Hippocampal formation (tissue), 2 donors: ENCODE results near the gene AANAT.

ENCODE experiments used
- DNase-seq, 2 donors: peaks; one replicate each; lab custom pipeline; 2025; lab: John Stamatoyannopoulos, UW

The AANAT gene

GRCh38 chr17:76467366-76467765 lies at the start of gene AANAT:
TSS of gene AANAT (plus strand) at chr17:76467603. CDS start at chr17:76468747, 1,144 bp downstream.
- no peak for DNase-seq

DNA sequence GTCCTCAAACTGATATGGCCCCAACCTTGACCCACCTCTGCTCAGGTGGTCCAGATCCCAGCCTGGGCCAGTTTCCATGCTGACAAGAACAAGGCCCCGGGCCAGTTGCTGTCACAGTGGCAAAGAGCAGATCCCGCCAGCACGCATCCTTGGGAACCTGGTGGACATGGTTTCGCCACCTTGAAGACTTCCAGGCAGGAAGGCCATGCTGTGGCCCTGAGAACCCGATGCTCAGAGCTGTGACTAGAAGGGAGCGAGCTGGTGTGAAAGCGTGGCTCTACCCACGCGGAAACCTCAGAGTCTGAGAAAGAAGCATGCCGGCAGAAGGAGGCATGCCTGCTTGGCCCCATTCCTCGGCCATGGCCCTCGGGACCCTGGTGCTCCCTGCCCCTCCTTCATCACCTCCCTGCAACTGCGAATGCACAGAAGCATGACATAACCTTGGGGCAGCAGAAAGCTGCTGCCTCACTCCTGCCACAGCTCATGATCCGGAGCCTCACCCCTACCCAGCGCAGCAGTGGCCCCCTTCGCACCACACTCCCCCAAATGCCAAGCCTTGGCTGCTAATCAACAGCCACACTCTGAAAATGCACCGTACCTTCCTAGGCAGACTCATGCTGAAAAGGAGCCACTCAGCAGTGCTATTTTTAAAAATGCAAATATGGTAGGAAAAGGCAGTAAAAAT lies 47.7 kb upstream of the AANAT start:
- DNase-seq: no peak

- DNase-seq: no peak
Observed at GRCh38 chr17:76420356-76421043, 46.9 kb upstream of the AANAT start.

DNA sequence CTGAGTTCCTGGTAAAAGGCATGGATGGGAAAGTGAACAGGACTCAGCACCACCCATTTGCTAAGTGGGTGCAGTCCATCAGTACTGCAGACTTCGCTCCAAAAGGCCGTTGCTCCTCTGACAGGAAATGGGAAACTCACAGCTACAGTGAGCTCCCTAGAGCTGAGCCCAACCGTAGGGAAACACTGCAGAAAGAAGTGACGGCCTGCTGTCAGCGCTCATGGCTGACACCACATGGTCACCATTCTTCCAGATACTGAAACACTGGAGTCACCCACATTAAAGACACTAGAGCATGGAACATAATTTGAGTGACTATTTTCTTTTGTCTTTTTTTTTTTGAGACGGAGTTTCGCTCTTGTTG lies 46.4 kb upstream of the AANAT start:
- DNase-seq: no peak

DNA sequence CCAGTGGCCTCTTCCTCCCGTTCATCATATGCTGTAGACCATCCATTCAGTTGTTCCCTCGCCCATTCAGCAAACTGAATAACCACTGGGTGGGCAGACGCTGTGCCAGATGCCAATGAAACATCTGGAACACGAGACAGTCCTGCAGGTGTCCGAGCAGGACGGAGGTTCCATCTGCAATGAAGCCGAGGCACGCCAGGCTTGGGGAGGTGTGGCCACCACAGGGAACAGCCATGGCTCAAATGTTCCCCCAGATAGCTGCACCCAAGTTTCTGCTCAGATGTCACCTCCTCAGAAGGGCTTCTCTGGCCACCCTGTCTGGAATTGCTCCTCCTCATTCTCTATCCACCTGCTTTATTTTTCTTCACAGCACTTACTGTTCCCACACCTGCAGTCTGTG lies 45.0 kb upstream of the AANAT start:
- DNase-seq: no peak

GRCh38 chr17:76422860-76423259 lies 44.5 kb upstream of the AANAT start:
- DNase-seq: no peak

DNA sequence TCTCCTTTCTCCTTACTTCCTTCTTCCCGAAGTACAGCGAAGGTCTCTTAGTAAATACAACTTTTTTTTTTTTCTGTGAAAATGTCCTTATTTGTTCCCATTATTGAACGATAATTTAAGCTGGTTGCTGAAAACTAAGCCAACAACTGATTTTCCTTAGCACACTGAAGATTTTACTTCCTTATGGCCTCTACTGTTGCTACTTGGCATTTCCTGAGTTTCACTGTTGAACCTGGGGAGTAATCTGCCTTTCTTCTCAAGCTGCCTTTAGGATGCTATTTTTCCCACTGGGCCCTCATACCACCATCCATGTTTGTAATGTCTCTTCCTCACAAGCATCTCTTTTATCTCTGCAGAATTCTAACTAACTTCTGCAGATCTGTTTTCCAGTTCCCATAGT lies 40.5 kb upstream of the AANAT start:
- no peak for DNase-seq

- DNase-seq: no peak
Observed at GRCh38 chr17:76427501-76428231, 39.7 kb upstream of the AANAT start.

- no peak for DNase-seq
Observed at GRCh38 chr17:76428511-76428910, 38.9 kb upstream of the AANAT start.

- DNase-seq: no peak
Observed at GRCh38 chr17:76431509-76431908, 35.9 kb upstream of the AANAT start.

DNA sequence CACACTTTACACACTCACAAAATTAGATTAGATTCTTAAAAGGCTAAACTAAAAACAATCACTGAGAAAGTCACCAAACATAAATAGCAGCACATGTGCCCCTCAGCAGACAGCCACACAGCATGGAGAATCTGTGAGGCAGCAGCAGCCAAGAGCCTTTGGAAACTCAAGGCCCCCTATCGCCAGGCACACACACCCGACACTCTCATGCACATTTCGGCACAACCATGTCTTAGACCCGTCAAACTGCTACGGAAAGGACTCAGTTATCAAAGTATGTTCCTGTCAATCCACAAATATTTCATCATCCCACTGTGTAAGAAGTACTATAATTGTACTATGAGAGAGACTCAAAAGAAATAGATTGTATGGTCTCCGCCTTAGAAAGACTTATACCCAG lies 35.4 kb upstream of the AANAT start:
- no peak for DNase-seq

- no peak for DNase-seq
Observed at GRCh38 chr17:76432712-76433336, 34.6 kb upstream of the AANAT start.

DNA sequence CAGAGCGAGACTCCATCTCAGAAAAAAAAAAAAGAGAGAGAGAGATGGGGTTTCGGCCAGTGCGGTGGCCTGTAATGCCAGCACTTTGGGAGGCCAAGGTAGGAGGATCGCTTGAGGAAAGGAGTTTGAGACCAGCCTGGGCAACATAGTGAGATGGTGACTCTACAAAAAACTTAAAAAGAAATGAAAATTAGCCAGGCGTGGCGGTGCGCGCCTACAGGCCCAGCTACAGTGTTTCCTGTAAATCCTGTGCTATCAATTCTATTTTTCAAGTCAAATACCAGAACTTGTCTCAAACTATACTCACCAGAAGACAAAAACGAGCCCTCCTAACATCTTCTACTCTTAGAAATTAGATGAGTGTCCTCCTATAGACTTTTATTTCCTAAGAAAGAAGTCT lies 33.7 kb upstream of the AANAT start:
- no peak for DNase-seq

GRCh38 chr17:76434870-76435269 lies 32.5 kb upstream of the AANAT start:
- DNase-seq: no peak

DNA sequence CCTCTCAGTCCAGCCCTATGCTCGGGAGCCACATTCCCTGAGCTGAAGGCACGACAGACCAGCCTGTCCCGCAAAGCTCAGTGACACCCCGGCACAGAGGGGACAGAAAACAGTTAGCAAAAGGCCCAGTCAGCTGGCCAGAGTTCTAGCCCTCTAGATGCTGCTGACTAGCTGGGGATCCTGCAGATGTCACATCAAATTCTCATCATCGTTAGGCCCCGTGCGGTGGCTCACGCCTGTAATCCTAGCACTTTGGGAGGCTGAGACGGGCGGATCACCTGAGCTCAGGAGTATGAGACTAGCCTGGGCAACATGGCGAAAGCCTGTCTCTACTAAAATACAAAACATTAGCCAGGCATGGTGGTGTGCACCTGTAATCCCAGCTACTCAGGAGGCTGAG lies 31.7 kb upstream of the AANAT start:
- DNase-seq: no peak

DNA sequence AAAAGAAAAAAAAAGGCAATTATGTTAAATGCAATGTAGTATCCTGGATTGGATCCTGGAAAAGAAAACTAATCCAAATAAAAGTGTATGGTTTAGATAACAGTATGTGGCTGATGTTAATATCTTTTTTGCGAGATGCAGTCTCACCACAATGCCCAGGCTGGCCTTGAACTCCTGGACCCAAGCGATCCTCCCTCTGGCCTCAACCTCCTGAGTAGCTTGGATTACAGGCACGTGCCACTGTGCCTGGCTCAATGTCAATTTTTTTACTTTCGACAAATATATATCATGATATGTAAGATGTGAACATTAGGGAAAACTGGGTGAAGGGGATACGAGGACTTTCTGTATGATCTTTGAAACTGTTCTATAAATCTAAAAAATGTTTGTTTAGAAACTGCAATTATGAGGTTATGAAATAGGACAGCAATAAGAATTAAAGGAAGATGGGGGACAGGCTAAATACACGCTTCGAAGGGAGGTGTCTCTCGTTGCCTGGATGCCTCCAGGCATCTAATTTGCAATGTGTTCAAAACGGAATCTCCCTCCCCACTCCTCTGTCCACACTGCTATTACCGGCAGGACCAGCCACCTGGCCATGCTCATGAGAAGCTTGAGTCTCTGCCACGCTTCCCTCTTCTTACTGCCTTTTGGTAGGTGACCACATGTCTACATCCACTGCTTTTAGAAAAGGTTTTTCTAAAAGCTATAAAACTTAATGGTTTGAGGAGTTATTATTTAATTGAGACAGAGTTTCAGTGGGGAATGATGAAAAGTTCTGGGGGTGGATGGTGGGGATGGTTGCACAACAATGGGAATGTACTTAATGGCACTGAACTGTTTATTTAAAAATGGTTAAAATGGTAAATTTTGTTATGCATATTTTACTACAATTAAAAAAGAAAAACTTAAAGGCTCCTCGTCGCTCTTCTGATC lies 29.7 kb upstream of the AANAT start:
- no peak for DNase-seq

DNA sequence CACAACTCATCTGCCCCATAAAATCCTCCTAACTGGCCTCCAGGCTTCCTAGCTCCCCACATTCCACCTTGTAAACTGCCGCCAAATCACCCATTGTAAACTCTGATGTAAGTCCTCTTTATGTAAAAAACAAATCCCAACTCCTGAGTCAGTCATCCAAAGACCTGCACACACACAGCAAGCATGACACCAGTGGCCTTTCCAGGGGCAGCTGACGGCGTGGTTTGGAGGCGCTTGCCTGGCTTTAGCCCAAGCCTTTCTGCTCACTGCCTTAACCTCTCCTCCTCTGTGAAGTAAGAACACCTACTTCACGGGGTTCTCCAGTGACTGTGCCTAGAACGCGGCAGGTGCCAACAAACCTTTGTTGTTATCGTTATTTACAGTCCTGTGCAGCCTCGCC lies 28.5 kb upstream of the AANAT start:
- no peak for DNase-seq

DNA sequence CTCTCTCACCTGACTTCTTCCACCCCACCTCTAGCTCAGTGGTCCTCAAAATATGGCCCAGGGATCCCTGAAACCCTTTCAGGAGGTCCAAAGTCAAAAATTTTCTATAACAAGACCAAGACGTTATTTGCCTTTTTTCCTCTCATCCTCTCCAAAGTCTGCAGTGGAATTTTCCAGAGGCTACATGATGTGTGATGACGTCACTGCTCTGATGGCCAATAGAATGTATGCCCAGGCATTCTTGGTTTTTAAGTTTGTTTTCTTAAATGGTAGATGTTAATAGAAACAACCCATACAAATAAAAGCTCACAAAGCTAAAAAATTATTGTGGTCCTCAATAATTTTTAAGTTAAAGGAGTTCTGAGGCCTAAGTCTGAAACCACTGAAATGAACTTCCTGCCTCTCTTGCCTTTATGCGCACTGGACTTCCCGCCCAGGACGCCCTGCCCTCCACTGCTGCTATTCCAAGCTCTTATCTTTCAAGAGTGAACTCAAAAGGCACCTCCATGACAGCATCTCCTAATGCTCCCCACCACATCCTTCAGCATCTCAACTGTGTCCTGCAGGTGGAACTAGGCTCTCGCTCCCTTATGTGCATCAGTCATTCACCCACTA lies 28.0 kb upstream of the AANAT start:
- DNase-seq: no peak

DNA sequence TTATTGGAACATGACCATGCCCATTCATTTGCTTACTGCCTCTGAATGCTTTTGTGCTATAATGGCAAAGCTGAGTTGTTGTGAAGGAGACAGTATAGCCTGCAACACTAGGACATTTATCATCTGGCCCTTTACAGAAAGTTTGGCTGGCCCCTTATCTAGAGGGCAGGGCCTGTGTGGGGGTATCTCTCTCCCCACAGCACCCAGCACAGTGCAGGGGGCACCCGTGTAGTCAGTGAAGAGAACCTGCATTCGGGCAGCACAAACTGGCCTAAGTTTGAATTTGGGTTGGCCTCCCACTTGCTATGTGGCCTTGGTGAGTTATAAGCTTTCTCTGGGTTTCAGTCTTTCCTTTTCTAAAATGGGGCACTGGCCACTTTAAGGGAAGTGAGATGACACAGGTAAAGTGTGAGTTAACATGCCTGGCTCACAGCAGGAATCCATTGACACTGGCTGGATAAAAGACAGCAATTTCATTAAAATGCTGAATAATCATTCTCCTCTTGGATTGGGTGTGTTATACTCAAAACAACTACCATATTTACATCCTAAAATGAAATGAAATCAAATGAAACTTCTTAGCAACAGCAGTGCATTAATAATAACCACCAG lies 26.5 kb upstream of the AANAT start:
- DNase-seq: no peak

GRCh38 chr17:76441686-76442340 lies 25.6 kb upstream of the AANAT start:
- no peak for DNase-seq
